RKO (cell line): ENCODE results near the gene SH2D4B.

Source experiments
- DNase-seq: peaks from one replicate; pipeline ENCODE4 v3.0.0-alpha.2; 2016; ENCODE audit warnings: low spot score

The SH2D4B gene

GRCh38 chr10:80504158-80504811 is 33.4 kb upstream of the SH2D4B start:
- no peak for DNase-seq

DNA sequence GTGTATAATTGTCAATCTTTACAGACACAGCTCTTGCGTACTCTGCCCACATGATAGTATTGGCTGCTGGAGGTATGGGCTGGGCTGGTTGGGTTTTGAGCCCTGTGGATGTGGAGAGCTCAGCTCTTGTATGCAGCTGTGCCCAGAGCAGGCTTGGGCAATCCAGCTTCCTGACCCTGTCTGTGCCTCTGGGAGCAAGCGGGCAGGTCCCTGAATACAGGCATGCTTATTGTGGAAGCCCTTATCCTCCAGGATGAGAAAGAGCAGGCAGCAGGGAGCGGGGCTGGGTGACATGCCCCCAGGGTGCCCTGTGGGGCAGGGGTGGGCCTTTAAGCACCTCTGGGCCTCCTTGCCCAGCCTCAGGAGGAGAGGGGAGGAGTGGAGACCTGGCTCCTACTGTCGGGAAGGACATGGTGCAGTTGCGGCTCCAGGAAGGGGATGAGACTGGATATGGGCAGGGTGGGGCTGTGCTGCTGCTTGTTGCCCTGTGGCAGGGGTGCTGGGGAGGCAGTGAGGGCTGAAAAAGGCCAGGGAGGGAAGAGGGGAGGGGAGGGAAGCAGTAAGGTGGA is 32.7 kb upstream of the SH2D4B start:
- DNase-seq: no peak

- DNase-seq: no peak
These were observed 31.5 kb upstream of the SH2D4B start for GRCh38 chr10:80506189-80506575.

- DNase-seq: no peak
These were observed 30.7 kb upstream of the SH2D4B start for GRCh38 chr10:80506836-80507487.

DNA sequence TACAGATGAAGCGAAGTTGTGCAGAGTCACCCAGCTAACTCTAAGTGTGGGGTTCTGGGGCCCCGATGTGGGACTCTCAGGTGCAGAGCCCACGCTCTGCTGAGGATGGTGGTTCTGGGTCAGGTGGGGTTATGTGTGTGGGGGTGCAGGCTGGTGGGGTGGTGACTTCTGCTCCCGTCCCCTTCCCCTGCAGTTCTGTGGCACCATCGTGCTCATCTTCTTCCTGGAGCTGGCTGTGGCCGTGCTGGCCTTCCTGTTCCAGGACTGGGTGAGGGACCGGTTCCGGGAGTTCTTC is 28.6 kb upstream of the SH2D4B start:
- DNase-seq: no peak

GRCh38 chr10:80509403-80510161 is 28.1 kb upstream of the SH2D4B start:
- DNase-seq: no peak

DNA sequence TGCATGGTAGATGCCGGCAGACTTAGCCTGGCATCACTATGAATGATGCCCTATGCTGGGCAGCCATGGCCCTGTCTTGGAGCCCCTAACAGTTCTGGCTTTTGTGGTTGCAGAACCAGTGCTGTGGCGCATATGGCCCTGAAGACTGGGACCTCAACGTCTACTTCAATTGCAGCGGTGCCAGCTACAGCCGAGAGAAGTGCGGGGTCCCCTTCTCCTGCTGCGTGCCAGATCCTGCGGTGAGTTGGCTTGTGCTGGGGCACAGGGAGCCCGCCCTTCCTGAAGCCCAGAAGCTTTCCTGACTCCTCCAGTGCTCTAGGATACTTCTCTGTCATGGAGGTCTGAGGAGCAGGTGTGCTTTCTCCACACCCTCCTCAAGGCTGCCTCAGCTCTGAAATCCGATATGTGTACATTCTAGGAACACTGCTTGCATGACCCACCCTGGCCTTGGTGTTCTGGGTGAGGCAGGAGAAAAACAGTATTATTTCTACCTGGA is 25.6 kb upstream of the SH2D4B start:
- no peak for DNase-seq

DNA sequence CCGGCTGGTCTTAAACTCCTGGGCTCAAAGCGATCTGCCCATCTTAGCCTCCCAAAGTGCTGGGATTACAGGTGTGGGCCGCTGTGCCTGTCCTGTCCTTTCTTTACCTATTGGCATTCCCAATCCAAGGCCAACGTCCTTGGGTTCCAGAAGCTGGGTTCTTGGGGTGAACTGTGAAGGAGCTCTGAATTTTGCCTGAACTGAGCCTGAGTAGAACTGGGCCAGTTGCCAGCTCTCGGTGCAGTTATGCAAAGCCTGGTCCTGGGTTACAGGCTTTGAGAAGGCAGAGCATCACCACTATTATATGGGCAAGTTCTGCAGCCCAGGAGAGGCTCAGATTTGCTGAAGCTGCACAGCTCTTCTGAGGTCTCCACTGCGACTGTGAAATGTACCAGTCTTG is 24.6 kb upstream of the SH2D4B start:
- DNase-seq: no peak

DNA sequence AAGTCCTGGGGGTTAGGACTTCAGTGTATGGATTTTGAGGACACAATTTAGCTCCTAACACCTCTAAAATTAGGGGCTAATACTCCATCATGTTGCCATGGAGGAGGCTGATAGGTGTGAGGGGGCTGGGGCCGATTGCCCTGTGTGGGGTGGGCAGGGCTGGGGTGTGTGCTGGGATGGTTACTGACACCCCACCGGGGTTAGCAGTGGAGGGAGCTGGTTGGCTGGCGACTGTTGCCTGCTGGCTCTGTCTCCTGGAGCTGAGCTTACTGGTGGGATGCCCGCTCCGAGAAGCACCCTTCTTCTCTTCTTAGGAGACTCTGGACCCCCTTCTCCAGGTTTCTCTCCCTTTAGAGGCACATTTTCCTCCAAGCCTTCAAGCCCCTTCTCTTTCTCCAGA is 22.2 kb upstream of the SH2D4B start:
- DNase-seq: no peak

DNA sequence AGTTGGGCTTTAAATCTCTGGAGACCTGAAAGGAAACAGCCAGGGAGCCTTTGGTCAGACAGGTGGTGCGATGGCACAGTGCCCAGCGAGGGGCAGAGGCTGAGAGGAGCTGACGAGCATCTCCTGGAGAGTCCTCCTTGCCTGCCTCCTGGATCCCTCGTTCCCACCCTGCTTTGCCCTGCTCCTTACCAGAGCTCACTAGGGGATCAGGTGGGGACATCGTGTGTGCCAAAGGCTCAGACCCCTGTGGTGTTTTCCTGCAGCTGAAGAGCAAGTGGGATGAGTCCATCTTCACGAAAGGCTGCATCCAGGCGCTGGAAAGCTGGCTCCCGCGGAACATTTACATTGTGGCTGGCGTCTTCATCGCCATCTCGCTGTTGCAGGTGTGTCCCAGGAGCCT is 21.8 kb upstream of the SH2D4B start:
- no peak for DNase-seq

GRCh38 chr10:80516506-80517075 is 21.1 kb upstream of the SH2D4B start:
- no peak for DNase-seq

GRCh38 chr10:80517416-80518142 is 20.1 kb upstream of the SH2D4B start:
- no peak for DNase-seq

GRCh38 chr10:80518143-80518806 is 19.4 kb upstream of the SH2D4B start:
- no peak for DNase-seq

- DNase-seq: no peak
These were observed 18.8 kb upstream of the SH2D4B start for GRCh38 chr10:80518807-80519360.

GRCh38 chr10:80519936-80520650 is 17.6 kb upstream of the SH2D4B start:
- DNase-seq: no peak

DNA sequence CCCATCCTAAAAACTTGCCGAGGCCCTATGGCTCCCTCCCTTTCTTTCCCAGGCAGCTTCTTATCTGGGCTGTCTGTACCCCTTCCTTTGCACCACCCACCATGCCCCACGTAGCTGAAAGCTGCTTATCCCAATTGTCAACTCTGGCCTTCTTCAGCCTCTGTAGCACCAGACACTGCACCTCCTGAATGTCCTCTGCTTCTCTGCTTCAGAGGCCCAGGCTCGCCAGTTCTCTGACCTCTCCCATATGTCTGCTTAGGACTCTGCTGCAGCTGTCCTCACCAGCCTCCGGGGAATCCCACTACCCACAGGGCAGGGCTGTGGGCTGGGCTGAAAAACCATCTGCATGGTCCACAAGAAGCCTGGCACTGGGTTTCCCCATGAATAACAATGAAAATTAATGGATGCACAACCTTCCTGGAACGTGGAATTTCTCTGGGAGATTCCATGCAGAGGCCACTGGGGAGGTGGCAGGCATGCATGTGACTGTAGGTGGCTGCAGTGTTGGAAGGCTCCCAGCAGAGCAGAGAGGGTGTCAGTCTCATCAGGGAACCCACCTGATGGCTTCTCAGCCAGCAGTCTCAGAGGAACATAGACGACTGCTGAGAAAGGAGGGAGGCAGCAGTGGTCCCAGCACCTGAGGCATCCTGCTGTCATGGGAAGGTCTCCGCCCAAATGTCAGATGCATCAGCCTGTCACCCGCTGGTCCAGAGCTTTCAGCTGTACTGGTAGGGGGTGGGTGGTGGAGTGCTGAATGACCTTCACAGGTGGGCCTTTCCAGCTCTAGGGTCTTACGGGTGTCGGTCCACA is 16.8 kb upstream of the SH2D4B start:
- no peak for DNase-seq

- DNase-seq: no peak
These were observed 14.8 kb upstream of the SH2D4B start for GRCh38 chr10:80522756-80523363.

DNA sequence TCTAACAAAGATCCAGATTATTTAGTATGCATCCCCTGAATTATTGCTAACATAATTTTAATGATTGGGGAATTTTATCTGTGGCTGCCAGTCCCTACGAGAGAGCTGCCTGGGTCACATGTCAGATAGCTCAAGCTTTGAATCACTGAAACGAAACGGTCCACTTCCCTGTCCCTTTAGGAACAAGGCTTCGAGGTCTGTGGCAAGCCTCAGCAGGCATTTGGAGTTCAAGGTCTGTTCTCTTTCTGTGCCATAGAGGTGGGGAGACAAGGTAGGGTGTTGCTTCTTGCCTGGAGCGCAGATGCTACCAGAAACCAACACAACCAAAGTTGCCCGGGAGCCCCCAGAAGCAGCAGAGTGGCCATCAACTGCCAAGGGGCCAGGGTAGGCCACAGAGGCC is 13.9 kb upstream of the SH2D4B start:
- no peak for DNase-seq
